ENCODE data around the gene C12orf50. TPM values are rescaled to one million over a fixed set of nuclear protein-coding genes. Genes with fewer than 3 reads are reported as not detected.
"Not testable (repeated sequence)": the region's sequence is repeated elsewhere in the genome, so short reads cannot be mapped to it uniquely, and the experiment has no call there.

Gene C12orf50
- polyA plus RNA-seq, 1 experiment = not detected

- Histone ChIP-seq H3K27me3 (ENCODE audit: control insufficient read depth, insufficient read depth, low read length) (no peaks in the 10 kb centered on the region), H3K36me3 (ENCODE audit: control insufficient read depth, insufficient read depth, low read length) (no peaks in the 10 kb centered on the region), H3K4me3 (ENCODE audit: low read depth, low read length) (no peak overlapping the region)
- CTCF ChIA-PET = no interaction called here
- POLR2A ChIA-PET = no interaction called here
- TF ChIP-seq, protein P1, sequence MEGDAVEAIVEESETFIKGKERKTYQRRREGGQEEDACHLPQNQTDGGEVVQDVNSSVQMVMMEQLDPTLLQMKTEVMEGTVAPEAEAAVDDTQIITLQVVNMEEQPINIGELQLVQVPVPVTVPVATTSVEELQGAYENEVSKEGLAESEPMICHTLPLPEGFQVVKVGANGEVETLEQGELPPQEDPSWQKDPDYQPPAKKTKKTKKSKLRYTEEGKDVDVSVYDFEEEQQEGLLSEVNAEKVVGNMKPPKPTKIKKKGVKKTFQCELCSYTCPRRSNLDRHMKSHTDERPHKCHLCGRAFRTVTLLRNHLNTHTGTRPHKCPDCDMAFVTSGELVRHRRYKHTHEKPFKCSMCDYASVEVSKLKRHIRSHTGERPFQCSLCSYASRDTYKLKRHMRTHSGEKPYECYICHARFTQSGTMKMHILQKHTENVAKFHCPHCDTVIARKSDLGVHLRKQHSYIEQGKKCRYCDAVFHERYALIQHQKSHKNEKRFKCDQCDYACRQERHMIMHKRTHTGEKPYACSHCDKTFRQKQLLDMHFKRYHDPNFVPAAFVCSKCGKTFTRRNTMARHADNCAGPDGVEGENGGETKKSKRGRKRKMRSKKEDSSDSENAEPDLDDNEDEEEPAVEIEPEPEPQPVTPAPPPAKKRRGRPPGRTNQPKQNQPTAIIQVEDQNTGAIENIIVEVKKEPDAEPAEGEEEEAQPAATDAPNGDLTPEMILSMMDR (IDR thresholded peaks at IDR 0.05; ENCODE audit: insufficient read depth, low read depth, low read length) = no peak
- no peak for DNase-seq (ENCODE audit: low read depth)
These were observed 47.7 kb downstream of the C12orf50 start for GRCh38 chr12:87981495-87981894.

DNA sequence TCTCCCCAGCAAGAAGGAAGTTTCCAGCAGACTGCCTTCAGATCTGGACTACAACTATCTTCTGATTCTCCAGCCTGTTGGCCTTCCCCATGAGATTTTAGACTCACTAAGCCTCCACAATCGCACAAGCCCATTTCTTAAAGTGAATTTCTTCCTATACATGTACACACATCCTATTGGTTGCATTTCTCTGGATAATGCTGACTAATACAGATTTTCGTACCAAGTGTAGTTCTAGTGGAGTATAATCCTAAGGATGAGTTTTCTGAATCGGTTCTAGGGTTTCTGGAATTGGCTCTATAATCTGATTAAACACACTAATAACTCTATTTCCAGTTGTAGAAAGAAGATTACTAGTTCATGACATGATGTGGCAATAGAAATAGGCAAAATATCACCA lies 53.3 kb downstream of the C12orf50 start:
- POLR2A ChIA-PET = no interaction called here
- no peaks in the 10 kb centered on the region for H3K27me3 ChIP-seq (ENCODE audit: control insufficient read depth, insufficient read depth, low read length)
- no peak for DNase-seq (ENCODE audit: low read depth)
- no peaks in the 10 kb centered on the region for H3K36me3 ChIP-seq (ENCODE audit: control insufficient read depth, insufficient read depth, low read length)
- H3K4me3 ChIP-seq (ENCODE audit: low read depth, low read length) = no peak overlapping the region
- TF ChIP-seq, protein P1 (IDR thresholded peaks at IDR 0.05; ENCODE audit: insufficient read depth, low read depth, low read length) = no peak
- CTCF ChIA-PET = no interaction called here

GRCh38 chr12:87967871-87968270 lies 61.3 kb downstream of the C12orf50 start:
- H3K27me3 ChIP-seq (ENCODE audit: control insufficient read depth, insufficient read depth, low read length) = no peaks in the 10 kb centered on the region
- no peaks in the 10 kb centered on the region for H3K36me3 ChIP-seq (ENCODE audit: control insufficient read depth, insufficient read depth, low read length)
- ChIA-PET CTCF (no interaction called here), POLR2A (no interaction called here)
- TF ChIP-seq, protein P1 (IDR thresholded peaks at IDR 0.05; ENCODE audit: insufficient read depth, low read depth, low read length) = no peak
- no peak overlapping the region for H3K4me3 ChIP-seq (ENCODE audit: low read depth, low read length)
- DNase-seq (ENCODE audit: low read depth) = no peak

GRCh38 chr12:87960566-87960965 lies 68.6 kb downstream of the C12orf50 start:
- POLR2A ChIA-PET = no interaction called here
- TF ChIP-seq, protein P1 (IDR thresholded peaks at IDR 0.05; ENCODE audit: insufficient read depth, low read depth, low read length) = no peak
- Histone ChIP-seq H3K4me3 (ENCODE audit: low read depth, low read length) (no peak overlapping the region), H3K36me3 (ENCODE audit: control insufficient read depth, insufficient read depth, low read length) (no peaks in the 10 kb centered on the region), H3K27me3 (ENCODE audit: control insufficient read depth, insufficient read depth, low read length) (no peaks in the 10 kb centered on the region)
- no peak for DNase-seq (ENCODE audit: low read depth)
- CTCF ChIA-PET = no interaction called here

GRCh38 chr12:87954028-87954427 lies 75.2 kb downstream of the C12orf50 start:
- DNase-seq (ENCODE audit: low read depth); CTCF ChIA-PET; H3K4me3 ChIP-seq (ENCODE audit: low read depth, low read length); H3K36me3 ChIP-seq (ENCODE audit: control insufficient read depth, insufficient read depth, low read length); POLR2A ChIA-PET; H3K27me3 ChIP-seq (ENCODE audit: control insufficient read depth, insufficient read depth, low read length): not testable (repeated sequence)

DNA sequence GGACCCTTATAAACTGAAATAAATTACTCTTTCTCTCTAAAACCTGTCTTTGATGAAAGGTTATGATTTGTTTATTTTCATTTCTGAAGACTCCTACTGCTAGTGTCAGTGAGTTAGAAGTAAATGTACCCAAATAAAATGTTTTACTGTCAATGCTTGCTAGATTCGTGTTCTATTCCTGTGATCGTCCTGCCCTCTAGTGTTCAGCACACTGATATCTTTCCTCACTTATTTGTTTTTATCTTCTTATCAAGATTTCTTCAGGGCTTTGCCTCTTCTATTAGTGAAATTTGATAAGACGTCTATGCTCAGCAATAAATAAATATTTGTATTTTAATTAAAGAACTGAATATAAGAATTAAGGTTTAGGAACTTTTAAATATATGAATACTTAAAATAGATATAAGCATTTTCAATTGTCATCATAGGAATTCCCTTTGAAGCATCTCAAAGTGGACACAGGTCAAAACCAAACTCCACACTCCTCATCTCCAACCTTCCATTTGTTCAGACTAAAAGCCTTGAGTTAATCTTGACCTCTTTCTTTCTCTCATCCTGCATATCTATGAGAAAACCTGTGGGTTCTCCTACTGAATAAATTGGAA lies 75.8 kb downstream of the C12orf50 start:
- H3K36me3 ChIP-seq (ENCODE audit: control insufficient read depth, insufficient read depth, low read length) = no peaks in the 10 kb centered on the region
- no peak for DNase-seq (ENCODE audit: low read depth)
- CTCF ChIA-PET = interaction anchor here (2.1 kb wide), 1 partner anchor 9 kb away, joined by 6 read pairs; no protein-coding TSS in a partner anchor
- TF ChIP-seq, protein P1 (IDR thresholded peaks at IDR 0.05; ENCODE audit: insufficient read depth, low read depth, low read length) = peak; percentile 57
- no peak overlapping the region for H3K4me3 ChIP-seq (ENCODE audit: low read depth, low read length)
- H3K27me3 ChIP-seq (ENCODE audit: control insufficient read depth, insufficient read depth, low read length) = no peaks in the 10 kb centered on the region
- POLR2A ChIA-PET = no interaction called here
